Loucy (cell line): Measurements from ENCODE around the gene LMX1B.

ENCODE experiments used
- H2AFZ ChIP-seq: fragments of 200-600 bp; sonication (generic); 2 replicates; pipeline ENCODE4 v1.6.0; 2016; ENCODE audit warnings: antibody characterized with exemption, mild to moderate bottlenecking, low read length, moderate library complexity
- H3F3A ChIP-seq: fragments of 200-600 bp; 2 replicates; pipeline ENCODE4 v1.6.0; 2016; ENCODE audit warnings: antibody characterized with exemption, low read depth, mild to moderate bottlenecking
- H3K27me3 ChIP-seq: fragments of 200-600 bp; sonication (generic); 2 replicates; pipeline ENCODE4 v1.6.1; 2014; ENCODE audit warnings: low read length, mild to moderate bottlenecking; ENCODE audit not compliant: insufficient read depth, poor library complexity, severe bottlenecking
- H3K36me3 ChIP-seq: fragments of 200-600 bp; sonication (generic); 2 replicates; pipeline ENCODE4 v1.6.1; 2016; ENCODE audit warnings: low read length; ENCODE audit not compliant: insufficient read depth
- H3K4me1 ChIP-seq: fragments of 200-600 bp; sonication (generic); 2 replicates; pipeline ENCODE4 v1.5.1; 2014; ENCODE audit warnings: low read length, mild to moderate bottlenecking; ENCODE audit not compliant: insufficient read depth, poor library complexity, severe bottlenecking
- H3K4me2 ChIP-seq: fragments of 200-600 bp; sonication (generic); 2 replicates; pipeline ENCODE4 v1.6.0; 2014; ENCODE audit warnings: antibody characterized with exemption, low read length, low read depth, mild to moderate bottlenecking; ENCODE audit not compliant: poor library complexity, severe bottlenecking
- H3K4me3 ChIP-seq: fragments of 200-600 bp; sonication (generic); 2 replicates; pipeline ENCODE4 v1.5.1; 2014; ENCODE audit warnings: low read length, mild to moderate bottlenecking, mixed read lengths; ENCODE audit not compliant: poor library complexity, severe bottlenecking
- H3K79me2 ChIP-seq: fragments of 200-600 bp; sonication (generic); 2 replicates; pipeline ENCODE4 v1.6.1; 2014; ENCODE audit warnings: low read length; ENCODE audit not compliant: insufficient read depth
- H3K9ac ChIP-seq: fragments of 200-600 bp; sonication (generic); 2 replicates; pipeline ENCODE4 v1.6.0; 2014; ENCODE audit warnings: mild to moderate bottlenecking, low read depth, low read length, moderate library complexity; ENCODE audit not compliant: poor library complexity, severe bottlenecking
- H3K9me2 ChIP-seq: fragments of 200-600 bp; sonication (generic); replicated peaks from 2 replicates; pipeline ENCODE4 v1.6.1; 2016; ENCODE audit warnings: low read depth, low read length, mixed read lengths
- H3K9me3 ChIP-seq: fragments of 200-600 bp; sonication (generic); 2 replicates; pipeline ENCODE4 v1.6.1; 2014; ENCODE audit warnings: mild to moderate bottlenecking, antibody characterized with exemption, low read length, low read depth; ENCODE audit not compliant: insufficient read depth
- H4K20me1 ChIP-seq: fragments of 200-600 bp; sonication (generic); 2 replicates; pipeline ENCODE4 v1.6.0; 2014; ENCODE audit warnings: antibody characterized with exemption, low read length, mild to moderate bottlenecking; ENCODE audit not compliant: insufficient read depth, poor library complexity, severe bottlenecking
- EZH2phosphoT487 ChIP-seq: fragments of 200-600 bp; IDR thresholded peaks from 2 replicates; pipeline ENCODE4 v1.6.1; 2018; ENCODE audit warnings: antibody characterized with exemption, mild to moderate bottlenecking, moderate library complexity, borderline replicate concordance
- TF ChIP-seq, protein P1 (sequence below): fragments of 200-600 bp; sonication (generic); conservative IDR thresholded peaks from 2 replicates; pipeline ENCODE4 v1.5.1; 2014; ENCODE audit warnings: mild to moderate bottlenecking, antibody characterized with exemption, low read length

LMX1B gene

DNA sequence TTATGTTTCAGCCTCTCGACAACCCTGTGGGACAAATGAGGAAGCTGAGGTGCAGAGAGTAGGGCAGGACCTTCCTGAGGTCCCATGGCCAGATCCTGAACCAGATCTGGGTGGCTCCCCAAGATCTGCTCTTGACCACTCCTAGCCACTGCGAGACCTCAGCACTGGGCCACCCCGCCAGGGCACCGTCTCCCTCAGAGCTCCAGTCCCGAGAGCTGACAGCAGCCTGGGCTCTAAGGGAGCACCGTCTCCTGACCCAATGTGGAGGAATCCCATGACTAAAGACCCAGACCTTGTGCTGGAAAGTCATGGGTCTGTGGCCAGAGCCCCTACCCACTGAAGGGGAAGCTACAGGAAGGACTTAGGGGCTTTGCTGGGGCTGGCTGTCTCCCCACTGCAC lies 4.5 kb upstream of the LMX1B start:
- Histone ChIP-seq H3K36me3 (no peaks in the 10 kb centered on the region), H2AFZ (no peak overlapping the region), H3K79me2 (no peaks in the 10 kb centered on the region), H3K9me3 (no peaks in the 10 kb centered on the region), H3K27me3 (peaks cover 6% of the 10 kb centered on the region), H3F3A (no peaks in the 10 kb centered on the region), H3K9ac (no peak overlapping the region), H3K4me1 (peaks cover 11% of the 10 kb centered on the region), H3K9me2 (no peaks in the 10 kb centered on the region), H3K4me3 (no peak overlapping the region), H4K20me1 (no peaks in the 10 kb centered on the region), H3K4me2 (no peak overlapping the region)
- TF ChIP-seq EZH2phosphoT487 = no peak
- TF ChIP-seq, protein P1, sequence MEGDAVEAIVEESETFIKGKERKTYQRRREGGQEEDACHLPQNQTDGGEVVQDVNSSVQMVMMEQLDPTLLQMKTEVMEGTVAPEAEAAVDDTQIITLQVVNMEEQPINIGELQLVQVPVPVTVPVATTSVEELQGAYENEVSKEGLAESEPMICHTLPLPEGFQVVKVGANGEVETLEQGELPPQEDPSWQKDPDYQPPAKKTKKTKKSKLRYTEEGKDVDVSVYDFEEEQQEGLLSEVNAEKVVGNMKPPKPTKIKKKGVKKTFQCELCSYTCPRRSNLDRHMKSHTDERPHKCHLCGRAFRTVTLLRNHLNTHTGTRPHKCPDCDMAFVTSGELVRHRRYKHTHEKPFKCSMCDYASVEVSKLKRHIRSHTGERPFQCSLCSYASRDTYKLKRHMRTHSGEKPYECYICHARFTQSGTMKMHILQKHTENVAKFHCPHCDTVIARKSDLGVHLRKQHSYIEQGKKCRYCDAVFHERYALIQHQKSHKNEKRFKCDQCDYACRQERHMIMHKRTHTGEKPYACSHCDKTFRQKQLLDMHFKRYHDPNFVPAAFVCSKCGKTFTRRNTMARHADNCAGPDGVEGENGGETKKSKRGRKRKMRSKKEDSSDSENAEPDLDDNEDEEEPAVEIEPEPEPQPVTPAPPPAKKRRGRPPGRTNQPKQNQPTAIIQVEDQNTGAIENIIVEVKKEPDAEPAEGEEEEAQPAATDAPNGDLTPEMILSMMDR = no peak

DNA sequence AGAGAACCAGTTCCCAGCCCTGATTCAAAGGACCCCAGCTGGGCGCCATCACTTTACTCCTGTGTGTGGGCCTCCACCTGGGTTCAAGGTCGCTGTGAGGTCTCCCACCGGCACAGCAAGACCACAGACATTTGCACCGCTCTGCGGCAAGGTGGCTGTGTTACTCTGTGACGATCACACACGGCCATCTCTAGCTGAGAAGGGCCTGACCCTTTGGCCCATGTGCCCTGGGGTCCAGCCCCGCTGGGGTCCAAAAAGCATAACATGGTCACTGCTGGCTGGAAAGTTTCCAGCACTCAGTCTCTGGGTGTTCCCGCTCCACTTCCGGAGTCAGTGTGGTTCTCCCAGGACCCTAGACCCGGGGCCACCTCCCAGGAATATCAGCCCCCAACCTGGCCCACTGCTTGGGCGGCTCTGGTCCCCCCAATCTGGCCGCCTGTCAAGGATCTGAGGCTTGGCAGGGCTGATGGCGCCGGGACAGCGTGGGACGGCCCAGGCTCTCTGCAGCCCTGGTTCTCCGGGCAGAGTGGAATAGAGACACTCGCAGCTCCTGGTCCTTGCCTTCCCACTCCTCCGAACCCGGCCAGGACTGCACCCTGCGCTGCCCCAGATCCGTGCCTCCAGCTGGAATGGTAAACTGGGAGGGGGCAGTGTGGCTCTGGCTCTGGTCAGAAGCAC lies 3.9 kb upstream of the LMX1B start:
- no peaks in the 10 kb centered on the region for H3K36me3 ChIP-seq
- no peak overlapping the region for H3K4me2 ChIP-seq
- no peaks in the 10 kb centered on the region for H4K20me1 ChIP-seq
- no peak overlapping the region for H2AFZ ChIP-seq
- no peaks in the 10 kb centered on the region for H3K9me2 ChIP-seq
- peaks cover 11% of the 10 kb centered on the region for H3K4me1 ChIP-seq
- H3K9me3 ChIP-seq = no peaks in the 10 kb centered on the region
- H3K9ac ChIP-seq = no peak overlapping the region
- no peaks in the 10 kb centered on the region for H3K79me2 ChIP-seq
- peaks cover 6% of the 10 kb centered on the region for H3K27me3 ChIP-seq
- TF ChIP-seq, protein P1 = no peak
- TF ChIP-seq EZH2phosphoT487 = no peak
- no peaks in the 10 kb centered on the region for H3F3A ChIP-seq
- H3K4me3 ChIP-seq = no peak overlapping the region

DNA sequence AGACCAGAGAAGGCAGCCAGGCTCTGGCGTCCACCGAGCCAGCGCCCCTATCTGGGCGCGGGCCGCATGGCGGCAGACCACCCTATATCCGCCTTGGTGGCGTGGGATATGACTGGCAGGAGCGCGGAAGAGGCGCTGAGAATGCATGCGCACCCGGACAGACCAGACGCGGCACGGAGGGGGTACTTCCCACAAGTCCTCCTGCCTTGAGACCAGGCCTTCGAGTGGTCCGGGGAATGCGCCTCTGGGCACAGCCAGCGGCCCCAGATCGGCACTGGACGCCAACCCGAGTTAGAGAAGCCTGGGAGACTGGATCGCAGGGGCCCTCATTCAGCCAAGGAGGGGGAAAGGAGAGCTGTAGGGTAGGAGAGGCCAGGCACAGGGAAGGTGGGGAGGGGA lies 2.5 kb upstream of the LMX1B start:
- no peak overlapping the region for H3K4me3 ChIP-seq
- no peak overlapping the region for H3K9ac ChIP-seq
- H3F3A ChIP-seq = no peaks in the 10 kb centered on the region
- peaks cover 6% of the 10 kb centered on the region for H3K27me3 ChIP-seq
- no peaks in the 10 kb centered on the region for H4K20me1 ChIP-seq
- no peak overlapping the region for H3K4me2 ChIP-seq
- H3K79me2 ChIP-seq = no peaks in the 10 kb centered on the region
- no peaks in the 10 kb centered on the region for H3K9me2 ChIP-seq
- peaks cover 11% of the 10 kb centered on the region for H3K4me1 ChIP-seq
- H3K36me3 ChIP-seq = no peaks in the 10 kb centered on the region
- H3K9me3 ChIP-seq = no peaks in the 10 kb centered on the region
- TF ChIP-seq, protein P1 = no peak
- TF ChIP-seq EZH2phosphoT487 = no peak
- H2AFZ ChIP-seq = no peak overlapping the region
